Glutamatergic neuron (in vitro differentiated cells): Measurements from ENCODE around the gene UNC13A. TPM values are rescaled to one million over a fixed set of nuclear protein-coding genes. Genes with fewer than 3 reads are reported as not detected.
A peak's percentile ranks its signal among the peaks of the same experiment; 100 is the strongest.

Experiments used
- DNase-seq: peaks from one replicate; pipeline ENCODE4 v3.0.0; 2022
- H3K27ac Mint-ChIP-seq: one replicate; pipeline ENCODE4 v1.8.0; 2020; ENCODE audit warnings: mild to moderate bottlenecking, mixed read lengths, inconsistent platforms; ENCODE audit not compliant: unreplicated experiment
- H3K27me3 Mint-ChIP-seq: one replicate; pipeline ENCODE4 v1.8.0; 2020; ENCODE audit warnings: mild to moderate bottlenecking, moderate library complexity, mixed read lengths, inconsistent platforms; ENCODE audit not compliant: unreplicated experiment
- H3K36me3 Mint-ChIP-seq: one replicate; pipeline ENCODE4 v1.8.0; 2020; ENCODE audit warnings: mild to moderate bottlenecking, mixed read lengths, inconsistent platforms; ENCODE audit not compliant: unreplicated experiment
- H3K4me1 Mint-ChIP-seq: one replicate; pipeline ENCODE4 v1.8.0; 2020; ENCODE audit warnings: mild to moderate bottlenecking, low read depth, mixed read lengths, inconsistent platforms; ENCODE audit not compliant: unreplicated experiment
- H3K4me3 Mint-ChIP-seq: one replicate; pipeline ENCODE4 v1.8.0; 2020; ENCODE audit warnings: mild to moderate bottlenecking, mixed read lengths, inconsistent platforms; ENCODE audit not compliant: unreplicated experiment
- H3K9me3 Mint-ChIP-seq: one replicate; pipeline ENCODE4 v1.8.0; 2020; ENCODE audit warnings: mild to moderate bottlenecking, moderate library complexity, mixed read lengths, inconsistent platforms; ENCODE audit not compliant: unreplicated experiment
- total RNA-seq: library from RNA; stranded (reverse); fragmentation: NEBNext Ultra II Directional; extraction: Animal tissue kit (Norgen Biotek cat#: 25700); gene quantifications from one replicate; pipeline ENCODE4 v1.2.1, GENCODE V29; 2021; ENCODE audit not compliant: unreplicated experiment
- TF ChIP-seq, protein P1 (sequence below): fragments of 200-600 bp; sonication (generic); IDR thresholded peaks from one replicate; pipeline ENCODE4 v1.5.0; 2021; ENCODE audit not compliant: partially characterized antibody, unreplicated experiment

Gene UNC13A
- total RNA-seq, 1 donor from 2014 or later: 79.7 TPM

DNA sequence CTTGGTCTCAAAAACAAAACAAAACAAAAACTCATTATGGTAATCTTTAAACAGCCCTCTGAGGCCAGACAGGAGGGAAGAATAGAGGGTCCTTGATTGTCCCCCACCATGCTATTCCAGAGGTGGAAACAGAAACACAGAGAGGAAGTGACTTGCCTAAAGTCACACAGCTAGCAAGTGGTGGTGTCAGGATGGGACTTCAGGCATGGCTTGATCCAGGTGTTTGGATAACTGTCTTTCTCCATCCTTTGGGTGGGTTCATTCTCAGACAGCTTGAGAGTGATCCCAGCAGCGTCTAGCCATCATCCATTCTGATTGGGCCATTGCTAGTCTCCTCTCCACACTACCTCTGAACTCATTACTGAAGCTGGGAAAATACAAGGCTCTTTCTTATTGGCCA, 120.2 kb downstream of the UNC13A start:
- Mint-ChIP-seq H3K27ac (no peak overlapping the region), H3K9me3 (no peaks in the 10 kb centered on the region), H3K4me3 (no peak overlapping the region), H3K36me3 (no peaks in the 10 kb centered on the region), H3K4me1 (no peaks in the 10 kb centered on the region), H3K27me3 (peaks cover 3% of the 10 kb centered on the region)
- no peak for DNase-seq
- TF ChIP-seq, protein P1, sequence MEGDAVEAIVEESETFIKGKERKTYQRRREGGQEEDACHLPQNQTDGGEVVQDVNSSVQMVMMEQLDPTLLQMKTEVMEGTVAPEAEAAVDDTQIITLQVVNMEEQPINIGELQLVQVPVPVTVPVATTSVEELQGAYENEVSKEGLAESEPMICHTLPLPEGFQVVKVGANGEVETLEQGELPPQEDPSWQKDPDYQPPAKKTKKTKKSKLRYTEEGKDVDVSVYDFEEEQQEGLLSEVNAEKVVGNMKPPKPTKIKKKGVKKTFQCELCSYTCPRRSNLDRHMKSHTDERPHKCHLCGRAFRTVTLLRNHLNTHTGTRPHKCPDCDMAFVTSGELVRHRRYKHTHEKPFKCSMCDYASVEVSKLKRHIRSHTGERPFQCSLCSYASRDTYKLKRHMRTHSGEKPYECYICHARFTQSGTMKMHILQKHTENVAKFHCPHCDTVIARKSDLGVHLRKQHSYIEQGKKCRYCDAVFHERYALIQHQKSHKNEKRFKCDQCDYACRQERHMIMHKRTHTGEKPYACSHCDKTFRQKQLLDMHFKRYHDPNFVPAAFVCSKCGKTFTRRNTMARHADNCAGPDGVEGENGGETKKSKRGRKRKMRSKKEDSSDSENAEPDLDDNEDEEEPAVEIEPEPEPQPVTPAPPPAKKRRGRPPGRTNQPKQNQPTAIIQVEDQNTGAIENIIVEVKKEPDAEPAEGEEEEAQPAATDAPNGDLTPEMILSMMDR: no peak

DNA sequence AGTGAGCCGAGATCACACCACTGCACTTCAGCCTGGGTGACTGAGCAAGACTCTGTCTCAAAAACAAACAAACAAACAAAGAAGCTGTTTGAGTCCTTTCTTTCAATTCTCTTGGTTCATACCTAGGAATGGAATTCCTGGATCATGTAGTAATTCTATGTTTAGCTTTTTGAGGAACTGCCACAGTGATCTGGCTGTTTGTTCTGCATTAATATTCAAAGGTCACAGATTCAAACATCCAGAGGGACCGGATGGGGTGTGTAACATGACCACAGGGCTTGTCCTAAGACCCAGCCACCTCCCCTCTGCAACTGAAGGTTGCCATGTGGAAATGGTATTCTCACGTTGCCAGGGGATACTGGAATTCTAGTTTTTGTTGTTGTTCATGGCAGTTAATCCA, 122.5 kb downstream of the UNC13A start:
- no peak for DNase-seq
- Mint-ChIP-seq H3K36me3 (no peaks in the 10 kb centered on the region), H3K9me3 (no peaks in the 10 kb centered on the region), H3K27ac (no peak overlapping the region), H3K4me3 (no peak overlapping the region), H3K27me3 (no peaks in the 10 kb centered on the region), H3K4me1 (no peaks in the 10 kb centered on the region)
- TF ChIP-seq, protein P1: no peak

DNA sequence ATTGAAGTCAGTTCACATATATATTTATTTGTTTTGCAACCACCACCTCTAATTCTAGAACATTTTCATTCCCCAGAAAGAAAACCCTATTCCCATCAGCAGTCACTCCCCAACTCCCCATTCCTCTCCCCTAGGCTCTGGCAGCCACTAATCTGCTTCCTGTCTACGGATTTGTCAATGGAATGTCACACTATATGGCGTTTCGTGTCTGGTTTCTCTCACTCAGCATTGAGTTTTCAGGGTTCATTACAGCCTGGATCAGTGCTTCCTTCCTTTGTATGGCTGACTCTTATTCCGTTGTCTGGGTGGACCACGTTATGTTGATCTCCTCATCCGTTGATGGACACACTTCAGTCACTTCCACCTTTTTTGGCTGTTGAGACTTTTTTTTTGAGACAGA, 123.4 kb downstream of the UNC13A start:
- H3K27ac Mint-ChIP-seq: no peak overlapping the region
- TF ChIP-seq, protein P1: no peak
- no peaks in the 10 kb centered on the region for H3K9me3 Mint-ChIP-seq
- no peaks in the 10 kb centered on the region for H3K27me3 Mint-ChIP-seq
- H3K4me3 Mint-ChIP-seq: peak overlapping the region; percentile 20
- no peak for DNase-seq
- H3K4me1 Mint-ChIP-seq: no peaks in the 10 kb centered on the region
- H3K36me3 Mint-ChIP-seq: no peaks in the 10 kb centered on the region

DNA sequence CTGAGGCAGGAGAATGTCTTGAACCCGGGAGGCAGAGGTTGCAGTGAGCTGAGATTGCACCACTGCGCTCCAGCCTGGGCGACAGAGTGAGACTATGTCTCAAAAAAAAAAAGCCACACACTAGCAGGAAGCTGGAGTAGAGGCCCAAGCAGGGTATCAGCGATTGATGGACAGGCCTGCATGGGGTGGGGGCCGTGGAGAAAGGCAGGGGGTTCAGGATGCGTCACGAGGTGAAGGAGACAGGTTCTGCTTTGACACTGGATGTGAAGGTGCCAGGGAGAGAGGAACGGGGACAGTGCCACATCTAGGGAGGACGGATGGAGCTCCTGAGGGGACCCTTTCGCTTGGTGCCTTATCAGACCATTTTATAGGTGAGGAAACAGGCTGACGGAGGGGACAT, 125.6 kb downstream of the UNC13A start:
- no peak for DNase-seq
- Mint-ChIP-seq H3K4me3 (no peak overlapping the region), H3K27ac (no peak overlapping the region), H3K4me1 (no peaks in the 10 kb centered on the region), H3K27me3 (peaks cover 2% of the 10 kb centered on the region), H3K9me3 (no peaks in the 10 kb centered on the region), H3K36me3 (no peaks in the 10 kb centered on the region)
- TF ChIP-seq, protein P1: no peak

DNA sequence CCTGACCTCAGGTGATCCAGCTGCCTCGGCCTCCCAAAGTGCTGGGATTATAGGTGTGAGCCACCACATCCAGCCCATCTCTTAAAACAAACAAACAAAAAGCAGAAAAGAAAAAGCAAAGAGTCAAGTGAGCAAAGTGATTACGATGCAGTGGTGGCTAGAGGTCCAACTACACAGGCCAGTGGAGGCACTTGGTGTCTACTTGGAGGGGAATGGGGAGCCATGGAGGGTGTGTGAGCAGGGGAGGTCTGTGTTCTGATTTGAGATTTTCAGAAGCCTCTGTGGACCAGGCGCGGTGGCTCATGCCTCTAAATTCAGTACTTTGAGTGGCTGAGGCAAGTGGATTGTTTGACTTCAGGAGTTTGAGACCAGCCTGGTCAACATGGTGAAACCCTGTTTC, 126.1 kb downstream of the UNC13A start:
- peaks cover 2% of the 10 kb centered on the region for H3K27me3 Mint-ChIP-seq
- no peak overlapping the region for H3K4me3 Mint-ChIP-seq
- no peaks in the 10 kb centered on the region for H3K36me3 Mint-ChIP-seq
- H3K27ac Mint-ChIP-seq: no peak overlapping the region
- H3K4me1 Mint-ChIP-seq: no peaks in the 10 kb centered on the region
- no peaks in the 10 kb centered on the region for H3K9me3 Mint-ChIP-seq
- DNase-seq: no peak
- TF ChIP-seq, protein P1: no peak
